GM12878 (cell line): ENCODE results near the gene TFF1. TPM values are rescaled to one million over a fixed set of nuclear protein-coding genes. Genes with fewer than 3 reads are reported as not detected.

ENCODE experiments used
- ATAC-seq: fragments of 200-7000 bp; cut with Tn5 transposase; 3 replicates; pipeline ENCODE4 v1.9.1; 2020; ENCODE audit warnings: mild to moderate bottlenecking, moderate library complexity
- BruUV-seq: library from RNA; stranded (reverse); fragments of 400-500 nt; replicated peaks from 2 replicates; lab custom pipeline; 2021; lab: Mats Ljungman, UMichigan
- CTCF ChIA-PET: fragments of 300-600 bp; sonication (Branson Sonifier 250); formaldehyde crosslinking; extraction: SDS; loops from one replicate; lab custom pipeline; 2021; ENCODE audit warnings: inconsistent platforms; lab: Yijun Ruan, JAX
- POLR2A ChIA-PET: fragments of 350-600 bp; formaldehyde crosslinking; extraction: SDS; loops from one replicate; lab custom pipeline; 2021; ENCODE audit warnings: inconsistent platforms; lab: Charles Lee
- RAD21 ChIA-PET: fragments of 300-600 bp; sonication (Branson Sonifier 250); formaldehyde crosslinking; loops from one replicate; lab custom pipeline; 2023; ENCODE audit warnings: antibody characterized with exemption; ENCODE audit not compliant: unreplicated experiment; lab: Charles Lee
- SMC1A ChIA-PET: fragments of 300-600 bp; sonication (Branson Sonifier 250); formaldehyde crosslinking; loops from one replicate; lab custom pipeline; 2023; ENCODE audit not compliant: unreplicated experiment, uncharacterized antibody; lab: Charles Lee
- DNase-seq: peaks from one replicate; pipeline ENCODE4 v3.0.0-alpha.2; 2011; ENCODE audit warnings: low read depth, low spot score
- FAIRE-seq: peaks from 3 replicates; lab custom pipeline; 2011; peaks lifted over from hg19 to GRCh38; lab: Jason Lieb, UNC
- H2AFZ ChIP-seq: 2 replicates; pipeline ENCODE4 v1.6.0; 2011; ENCODE audit warnings: low read depth, low read length, control low read depth; ENCODE audit not compliant: control insufficient read depth
- H3K27ac ChIP-seq: 2 replicates; pipeline ENCODE4 v1.5.1; 2011; ENCODE audit warnings: control low read depth; ENCODE audit not compliant: control insufficient read depth, insufficient read depth
- H3K27me3 ChIP-seq, 2 experiments: replicated peaks in 1 of 2; 2 replicates each; pipeline versions ENCODE4 v1.6.0 to v1.6.1; 2011; ENCODE audit warnings: low read length in 1 of 2; ENCODE audit not compliant: control insufficient read depth in 2 of 2, insufficient read depth in 2 of 2
- H3K36me3 ChIP-seq, 2 experiments: 2 replicates each; pipeline ENCODE4 v1.5.1; 2011; ENCODE audit warnings: low read length in 1 of 2; ENCODE audit not compliant: control insufficient read depth in 2 of 2, insufficient read depth in 2 of 2
- H3K4me1 ChIP-seq: 2 replicates; pipeline ENCODE4 v1.6.1; 2011; ENCODE audit warnings: mild to moderate bottlenecking, low read length, moderate library complexity, mixed read lengths; ENCODE audit not compliant: control insufficient read depth, insufficient read depth
- H3K4me2 ChIP-seq: 2 replicates; pipeline ENCODE4 v1.6.0; 2011; ENCODE audit warnings: control low read depth; ENCODE audit not compliant: control insufficient read depth, insufficient read depth
- H3K4me3 ChIP-seq: fragments of 200-600 bp; sonication (generic); 2 replicates; pipeline ENCODE4 v1.5.1; 2016
- H3K79me2 ChIP-seq: 2 replicates; pipeline ENCODE4 v1.6.0; 2011; ENCODE audit warnings: low read length; ENCODE audit not compliant: control insufficient read depth, insufficient read depth
- H3K9ac ChIP-seq: 2 replicates; pipeline ENCODE4 v1.8.0; 2011; ENCODE audit warnings: low read length, control low read depth, mixed read lengths; ENCODE audit not compliant: control insufficient read depth, insufficient read depth
- H3K9me3 ChIP-seq: replicated peaks from 3 replicates; pipeline ENCODE4 v1.5.1; 2011; ENCODE audit warnings: mild to moderate bottlenecking, low read length; ENCODE audit not compliant: control insufficient read depth, insufficient read depth
- H4K20me1 ChIP-seq: 2 replicates; pipeline ENCODE4 v1.6.0; 2011; ENCODE audit not compliant: control insufficient read depth, insufficient read depth
- ATF7 ChIP-seq: fragments of 450-650 bp; IDR thresholded peaks from 2 replicates; pipeline ENCODE4 v1.6.1; 2016; ENCODE audit warnings: low read depth, mild to moderate bottlenecking
- BMI1 ChIP-seq: fragments of 450-650 bp; IDR thresholded peaks from 2 replicates; pipeline ENCODE4 v1.6.1; 2016; ENCODE audit warnings: mild to moderate bottlenecking, moderate library complexity, borderline replicate concordance
- CBFB ChIP-seq: IDR thresholded peaks from 2 replicates; pipeline ENCODE4 v1.6.1; 2016; ENCODE audit warnings: antibody characterized with exemption, low read depth
- CREM ChIP-seq: IDR thresholded peaks from 2 replicates; pipeline ENCODE4 v1.6.1; 2014; ENCODE audit warnings: antibody characterized with exemption, low read depth
- E2F8 ChIP-seq: fragments of 450-650 bp; IDR thresholded peaks from 2 replicates; pipeline ENCODE4 v1.6.1; 2018; ENCODE audit warnings: mild to moderate bottlenecking, low read depth, moderate library complexity; ENCODE audit not compliant: partially characterized antibody
- EED ChIP-seq: sonication (generic); IDR thresholded peaks from 2 replicates; pipeline ENCODE4 v1.6.1; 2016; ENCODE audit warnings: antibody characterized with exemption, low read depth
- ETV6 ChIP-seq, 2 experiments: fragments of 450-650 bp in 1 of 2; IDR thresholded peaks in 1 of 2; conservative IDR thresholded peaks in 1 of 2; 2 replicates each; pipeline ENCODE4 v1.6.1; 2014; ENCODE audit warnings: antibody characterized with exemption in 1 of 2, borderline replicate concordance in 1 of 2, low read depth in 1 of 2, mild to moderate bottlenecking in 1 of 2, moderate library complexity in 1 of 2
- HDGF ChIP-seq: fragments of 450-650 bp; IDR thresholded peaks from 2 replicates; pipeline ENCODE4 v1.6.1; 2016; ENCODE audit warnings: antibody characterized with exemption
- IRF3 ChIP-seq: fragments of 450-650 bp; IDR thresholded peaks from 2 replicates; pipeline ENCODE4 v1.6.1; 2014; ENCODE audit warnings: mild to moderate bottlenecking
- PAX5 ChIP-seq: IDR thresholded peaks from 2 replicates; pipeline ENCODE4 v1.6.1; 2011; ENCODE audit warnings: low read depth, low read length, borderline replicate concordance
- RELB ChIP-seq: fragments of 450-650 bp; IDR thresholded peaks from 2 replicates; pipeline ENCODE4 v1.6.1; 2017; ENCODE audit warnings: low read depth, mild to moderate bottlenecking, moderate library complexity
- SRF ChIP-seq, 2 experiments: IDR thresholded peaks; 2 replicates each; pipeline ENCODE4 v1.6.1; 2011; ENCODE audit warnings: low read depth in 2 of 2, low read length in 2 of 2, mild to moderate bottlenecking in 1 of 2, moderate library complexity in 1 of 2
- TCF7 ChIP-seq: IDR thresholded peaks from 2 replicates; pipeline ENCODE4 v1.6.1; 2014; ENCODE audit warnings: antibody characterized with exemption, borderline replicate concordance
- WGBS: methylation state at CpG from one replicate; pipeline ENCODE4 v1.1.6; 2016; ENCODE audit warnings: low lambda C conversion rate; ENCODE audit not compliant: insufficient replicate concordance, insufficient coverage; ENCODE audit errors: missing lambda C conversion rate; 5-methylcytosine and 5-hydroxymethylcytosine counted together
- in situ Hi-C: fragments of 300-500 bp; cut with MboI; formaldehyde crosslinking; loops from 9 replicates; pipeline ENCODE4 v1.14.3; 2018; ENCODE audit warnings: mixed read lengths
- intact Hi-C: fragments of 100-400 bp; cut with micrococcal nuclease; formaldehyde crosslinking; loops from one replicate; pipeline ENCODE4 v1.14.2; 2022; ENCODE audit not compliant: unreplicated experiment
- polyA plus RNA-seq, 11 experiments: library from polyadenylated mRNA; depleted of rRNA in 4 of 11; unstranded in 6 of 11; stranded (reverse) in 5 of 11; fragments of >200 nt; fragmentation: Nextera tagmentation in 4 of 11; fragmentation: Illumina TruSeq in 1 of 11; extraction: Ambion mirVana in 4 of 11; extraction: Trizol in 1 of 11; gene quantifications; 1 replicate in 1 of 11; 2 replicates in 10 of 11; pipeline versions ENCODE4 v1.2.1 to v1.2.3, GENCODE V29; 2011 to 2016; ENCODE audit warnings: inconsistent platforms in 2 of 11, missing spikeins in 2 of 11, low read depth in 1 of 11
- total RNA-seq, 4 experiments: library from RNA; depleted of rRNA in 3 of 4; stranded (reverse); fragments of >200 nt in 3 of 4; fragmentation: Illumina TruSeq in 1 of 4; extraction: Trizol in 1 of 4; gene quantifications; 2 replicates each; pipeline versions ENCODE4 v1.2.1 to v1.2.3, GENCODE V29; 2013 to 2021

TFF1 gene
- total and polyA plus RNA-seq, 10 of the 15 experiments (the other 5 are each of a cell fraction or from before 2014, with no cell fraction given): 0.13 TPM; not detected in 9

- no peak for ATAC-seq
- BruUV-seq: no TSS peak
- POLR2A ChIA-PET: no interaction called here
- no peak for TF ChIP-seq BMI1
- no peak for TF ChIP-seq CBFB
- TF ChIP-seq CREM: no peak
- TF ChIP-seq EED: no peak
- TF ChIP-seq PAX5: no peak
- TF ChIP-seq IRF3: no peak
- TF ChIP-seq ETV6 (conservative IDR thresholded peaks at IDR 0.05 in 1 of 2, IDR thresholded peaks at IDR 0.05 in 1 of 2; ENCODE audit: borderline replicate concordance in 1 of 2, low read depth in 1 of 2): no peak
- no peak for TF ChIP-seq E2F8
- TF ChIP-seq TCF7: no peak
- no peak for TF ChIP-seq ATF7
- TF ChIP-seq HDGF: no peak
- no peak for TF ChIP-seq SRF (IDR thresholded peaks at IDR 0.05; ENCODE audit: low read depth in 2 of 2, low read length in 2 of 2)
- TF ChIP-seq RELB: no peak
- TF ChIP-seq, all 136 proteins: peak for 0
- no peak for FAIRE-seq
- DNase-seq: no peak
- Histone ChIP-seq H3K27me3 (no peaks in the 10 kb centered on the region), H4K20me1 (no peaks in the 10 kb centered on the region), H3K4me1 (peaks cover 3% of the 10 kb centered on the region), H3K36me3 (no peaks in the 10 kb centered on the region), H2AFZ (no peak overlapping the region), H3K27ac (no peak overlapping the region), H3K9me3 (no peaks in the 10 kb centered on the region; the same call in 2 of the 3 replicates), H3K9ac (no peak overlapping the region), H3K4me3 (no peak overlapping the region), H3K4me2 (no peak overlapping the region), H3K79me2 (no peaks in the 10 kb centered on the region)
- ChIA-PET CTCF (interaction anchor here (0.5 to 1.7 kb wide), 2 partner anchors 11 to 15 kb away, joined by 3 to 4 read pairs; no protein-coding TSS in a partner anchor), RAD21 (no interaction called here), SMC1A (no interaction called here)
- in situ Hi-C loops: no loop called here
- 41% methylated on average over 9 of the region's 10 CpGs for WGBS
- intact Hi-C loops: no loop called here
Observed at GRCh38 chr21:42321231-42321630, 45.1 kb downstream of the TFF1 start.
